Sigmoid colon (tissue), 4 donors: ENCODE results near the gene TSPAN9.

Experiments used
- CTCF ChIP-seq, 4 experiments: fragments of 450-650 bp in 3 of 4; fragments of 200-600 bp in 1 of 4; IDR thresholded peaks; one replicate each; pipeline ENCODE4 v1.5.1; 2016 to 2019; ENCODE audit warnings: antibody characterized with exemption in 4 of 4, mild to moderate bottlenecking in 3 of 4, moderate library complexity in 2 of 4
- EP300 ChIP-seq, 4 donors: sonication (generic); formaldehyde crosslinking; IDR thresholded peaks; one replicate each; pipeline ENCODE4 v1.6.1; 2017; ENCODE audit warnings: antibody characterized with exemption in 4 of 4
- POLR2A ChIP-seq, 2 donors: fragments of 450-650 bp; IDR thresholded peaks; one replicate each; pipeline ENCODE4 v1.6.1; 2016; ENCODE audit warnings: antibody characterized with exemption in 2 of 2, mild to moderate bottlenecking in 2 of 2, moderate library complexity in 2 of 2
- POLR2AphosphoS5 ChIP-seq, 4 donors: sonication (generic); formaldehyde crosslinking; IDR thresholded peaks; one replicate each; pipeline ENCODE4 v1.6.1; 2017; ENCODE audit warnings: antibody characterized with exemption in 4 of 4

- TF ChIP-seq CTCF (IDR thresholded peaks at IDR 0.05) (no peak), POLR2A (IDR thresholded peaks at IDR 0.05) (no peak), POLR2AphosphoS5 (IDR thresholded peaks at IDR 0.05) (no peak), EP300 (IDR thresholded peaks at IDR 0.05) (no peak)
Measured at GRCh38 chr12:3117591-3118015, 40.4 kb downstream of the TSPAN9 start.
